NT2/D1 (cell line): ENCODE results near the gene NUP50.

Experiments
- YY1 ChIP-seq: IDR thresholded peaks from 2 replicates; pipeline ENCODE4 v1.6.1; 2011; ENCODE audit not compliant: insufficient read length, insufficient read depth
- ZNF274 ChIP-seq: IDR thresholded peaks from 2 replicates; pipeline ENCODE4 v1.6.1; 2011; ENCODE audit warnings: mild to moderate bottlenecking, low read depth, low read length

DNA sequence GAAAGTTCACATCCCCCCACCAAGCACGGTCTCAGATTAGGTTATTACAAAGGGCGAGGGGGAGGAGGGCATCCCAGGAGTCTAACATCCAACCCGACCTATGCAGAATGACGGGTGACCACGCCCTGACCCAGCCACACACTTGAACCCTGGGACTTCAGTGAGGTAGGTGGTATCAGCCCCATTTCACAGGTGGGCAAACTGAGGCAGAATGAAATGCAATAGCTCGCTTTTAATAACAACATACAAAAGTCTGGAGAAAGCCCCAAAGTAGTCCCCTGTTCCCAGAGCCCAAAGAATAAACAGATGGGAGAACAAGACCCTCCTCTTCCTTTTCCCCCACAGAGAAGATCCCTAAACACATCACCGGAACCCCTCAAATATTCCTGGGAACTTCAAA is 31.9 kb downstream of the NUP50 start:
- TF ChIP-seq ZNF274 (no peak), YY1 (no peak)
